Ureter (tissue), 1 donor: ENCODE measurements around the gene COX19. TPM values are rescaled to one million over a fixed set of nuclear protein-coding genes. Genes with fewer than 3 reads are reported as not detected.

Experiments used
- total RNA-seq: library from RNA; stranded (reverse); gene quantifications from one replicate; pipeline ENCODE4 v1.2.4, GENCODE V29; 2023
- donor health status: DM: yes; HTN: yes; CAD: no.

The COX19 gene
- total RNA-seq, 1 donor from 2014 or later: 14.6 TPM

Other genes with a start within 250 kb of the COX19 start
- gene DNAAF5, start 248.8 kb downstream of the COX19 start, total RNA-seq: 35.1 TPM
- 20.5 TPM for gene PRKAR1B, start 248.3 kb downstream of the COX19 start, total RNA-seq
- 137 TPM for gene SUN1, start 143.1 kb downstream of the COX19 start, total RNA-seq
- gene GET4, start 99.0 kb downstream of the COX19 start, total RNA-seq: 43.4 TPM
- gene ADAP1, start 20.9 kb downstream of the COX19 start, total RNA-seq: 20.6 TPM
- 0.44 TPM for gene CYP2W1, start 7.6 kb upstream of the COX19 start, total RNA-seq
- gene GPR146, start 69.0 kb upstream of the COX19 start, total RNA-seq: 8.7 TPM
- 3.4 TPM for gene GPER1, start 112.6 kb upstream of the COX19 start, total RNA-seq
- gene ZFAND2A, start 184.6 kb upstream of the COX19 start, total RNA-seq: 16.6 TPM